Activated naive CD8-positive, alpha-beta T cell treated with anti-CD3 and anti-CD28 coated beads, Interleukin-2, amount 10 ng/mL, durations not matched to agents 7 days and 5 days (primary cell): ENCODE results near the gene PHACTR2. TPM values are rescaled to one million over a fixed set of nuclear protein-coding genes. Genes with fewer than 3 reads are reported as not detected.
"Not testable (repeated sequence)": the region's sequence is repeated elsewhere in the genome, so short reads cannot be mapped to it uniquely, and the experiment has no call there.

ENCODE experiments used
- ATAC-seq: fragments of 150-1000 bp; cut with Tn5 transposase; one replicate; pipeline ENCODE4 v1.10.0; 2021; ENCODE audit warnings: low read depth, moderate library complexity
- POLR2A ChIA-PET: fragments of 350-600 bp; sonication (Branson Sonifier 250); formaldehyde crosslinking; loops from one replicate; lab custom pipeline; 2021; ENCODE audit warnings: antibody characterized with exemption; lab: Charles Lee
- DNase-seq: peaks from one replicate; pipeline ENCODE4 v3.0.0; 2021
- H3K27ac Mint-ChIP-seq: one replicate; pipeline ENCODE4 v1.8.0; 2022; ENCODE audit warnings: mild to moderate bottlenecking, mixed read lengths
- H3K27me3 Mint-ChIP-seq: one replicate; pipeline ENCODE4 v1.8.0; 2022; ENCODE audit warnings: mild to moderate bottlenecking, moderate library complexity, mixed read lengths
- H3K36me3 Mint-ChIP-seq: one replicate; pipeline ENCODE4 v1.8.0; 2021; ENCODE audit warnings: mild to moderate bottlenecking, mixed read lengths
- H3K4me1 Mint-ChIP-seq: one replicate; pipeline ENCODE4 v1.8.0; 2021; ENCODE audit warnings: mixed read lengths
- H3K4me3 Mint-ChIP-seq: one replicate; pipeline ENCODE4 v1.8.0; 2022; ENCODE audit warnings: mild to moderate bottlenecking, moderate library complexity, mixed read lengths
- H3K9me3 Mint-ChIP-seq: one replicate; pipeline ENCODE4 v1.8.0; 2021; ENCODE audit warnings: mixed read lengths
- total RNA-seq, 2 experiments: library from RNA; stranded (reverse); gene quantifications; one replicate each; pipeline ENCODE4 v1.2.3, GENCODE V29; 2021

PHACTR2 gene
- total RNA-seq, 2 experiments from 2014 or later: 29.7 to 30.5 TPM

GRCh38 chr6:143843677-143843999, 165.9 kb downstream of the PHACTR2 start:
- H3K27me3 Mint-ChIP-seq: no peaks in the 10 kb centered on the region
- DNase-seq (no peak), ATAC-seq (no peak)
- peak overlapping the region; percentile 96 for H3K27ac Mint-ChIP-seq
- H3K4me3 Mint-ChIP-seq: peak overlapping the region; percentile 98
- POLR2A ChIA-PET: interaction anchor here (0.7 to 1.6 kb wide), 6 partner anchors 17 to 251 kb away, joined by 3 to 9 read pairs (median 4); partner anchors contain the start of gene SF3B5
- H3K9me3 Mint-ChIP-seq: no peaks in the 10 kb centered on the region
- H3K4me1 Mint-ChIP-seq: peaks cover 24% of the 10 kb centered on the region
- peaks cover 21% of the 10 kb centered on the region for H3K36me3 Mint-ChIP-seq

- POLR2A ChIA-PET: interaction anchor here (0.7 to 1.6 kb wide), 4 partner anchors 28 to 220 kb away, joined by 3 to 4 read pairs (median 4); no protein-coding TSS in a partner anchor
- Mint-ChIP-seq H3K36me3 (peaks cover 25% of the 10 kb centered on the region), H3K27ac (peak overlapping the region; percentile 96), H3K4me3 (peak overlapping the region; percentile 98), H3K27me3 (no peaks in the 10 kb centered on the region), H3K9me3 (no peaks in the 10 kb centered on the region), H3K4me1 (peaks cover 25% of the 10 kb centered on the region)
- ATAC-seq (no peak), DNase-seq (no peak)
These were observed 166.2 kb downstream of the PHACTR2 start for GRCh38 chr6:143844006-143844405.

- Mint-ChIP-seq H3K27me3 (no peaks in the 10 kb centered on the region), H3K4me1 (peaks cover 30% of the 10 kb centered on the region), H3K36me3 (peaks cover 35% of the 10 kb centered on the region), H3K9me3 (no peaks in the 10 kb centered on the region), H3K4me3 (no peak overlapping the region), H3K27ac (no peak overlapping the region)
- ATAC-seq (no peak), DNase-seq (no peak)
- POLR2A ChIA-PET: no interaction called here
These were observed 167.3 kb downstream of the PHACTR2 start for GRCh38 chr6:143845033-143845432.

- Mint-ChIP-seq H3K9me3 (peaks cover 13% of the 10 kb centered on the region), H3K36me3 (peaks cover 86% of the 10 kb centered on the region), H3K4me1 (peaks cover 11% of the 10 kb centered on the region)
- H3K4me3 Mint-ChIP-seq, ATAC-seq, POLR2A ChIA-PET, H3K27ac Mint-ChIP-seq, DNase-seq, H3K27me3 Mint-ChIP-seq: not testable (repeated sequence)
These were observed 173.9 kb downstream of the PHACTR2 start for GRCh38 chr6:143851706-143852105.

- ATAC-seq, H3K27ac Mint-ChIP-seq, POLR2A ChIA-PET, H3K4me3 Mint-ChIP-seq, H3K4me1 Mint-ChIP-seq, H3K27me3 Mint-ChIP-seq, DNase-seq: not testable (repeated sequence)
- peaks cover 14% of the 10 kb centered on the region for H3K9me3 Mint-ChIP-seq
- H3K36me3 Mint-ChIP-seq: peaks cover 81% of the 10 kb centered on the region
These were observed 177.3 kb downstream of the PHACTR2 start for GRCh38 chr6:143855057-143855456.

GRCh38 chr6:143856762-143857161, 179.0 kb downstream of the PHACTR2 start:
- ATAC-seq, H3K27ac Mint-ChIP-seq, H3K4me1 Mint-ChIP-seq, H3K27me3 Mint-ChIP-seq, H3K4me3 Mint-ChIP-seq, POLR2A ChIA-PET, DNase-seq: not testable (repeated sequence)
- Mint-ChIP-seq H3K9me3 (peaks cover 13% of the 10 kb centered on the region), H3K36me3 (peaks cover 71% of the 10 kb centered on the region)

- peaks cover 7% of the 10 kb centered on the region for H3K9me3 Mint-ChIP-seq
- no peak overlapping the region for H3K4me3 Mint-ChIP-seq
- no peak overlapping the region for H3K27ac Mint-ChIP-seq
- ATAC-seq (no peak), DNase-seq (no peak)
- no peaks in the 10 kb centered on the region for H3K27me3 Mint-ChIP-seq
- POLR2A ChIA-PET: interaction anchor here (1.3 kb wide), 1 partner anchor 15 kb away, joined by 3 read pairs; the partner anchor contains the start of gene LTV1
- peaks cover 62% of the 10 kb centered on the region for H3K36me3 Mint-ChIP-seq
- H3K4me1 Mint-ChIP-seq: no peaks in the 10 kb centered on the region
These were observed 179.9 kb downstream of the PHACTR2 start for GRCh38 chr6:143857651-143858050.

GRCh38 chr6:143859891-143860660, 182.3 kb downstream of the PHACTR2 start:
- Mint-ChIP-seq H3K4me1 (no peaks in the 10 kb centered on the region), H3K27me3 (no peaks in the 10 kb centered on the region), H3K27ac (no peak overlapping the region), H3K4me3 (no peak overlapping the region), H3K36me3 (peaks cover 51% of the 10 kb centered on the region), H3K9me3 (peaks cover 2% of the 10 kb centered on the region)
- POLR2A ChIA-PET: interaction anchor here (1.0 kb wide), 1 partner anchor 17 kb away, joined by 3 read pairs; the partner anchor contains the start of gene LTV1
- DNase-seq (no peak), ATAC-seq (no peak)

GRCh38 chr6:143863771-143864170, 186.0 kb downstream of the PHACTR2 start:
- no peak for ATAC-seq
- no peak for DNase-seq
- H3K36me3 Mint-ChIP-seq: peaks cover 28% of the 10 kb centered on the region
- H3K4me3 Mint-ChIP-seq: no peak overlapping the region
- H3K9me3 Mint-ChIP-seq: no peaks in the 10 kb centered on the region
- H3K27ac Mint-ChIP-seq: no peak overlapping the region
- no peaks in the 10 kb centered on the region for H3K27me3 Mint-ChIP-seq
- POLR2A ChIA-PET: no interaction called here
- H3K4me1 Mint-ChIP-seq: no peaks in the 10 kb centered on the region

GRCh38 chr6:143864234-143864633, 186.5 kb downstream of the PHACTR2 start, which contains the start of gene ZC2HC1B:
ZC2HC1B (plus strand) TSS chr6:143864474; CDS start chr6:143864540, 66 bp downstream.
- ATAC-seq (no peak), DNase-seq (no peak)
- POLR2A ChIA-PET: no interaction called here
- Mint-ChIP-seq H3K27me3 (no peaks in the 10 kb centered on the region), H3K4me1 (no peaks in the 10 kb centered on the region), H3K27ac (no peak within 1 kb of the TSS), H3K4me3 (no peak within 1 kb of the TSS), H3K36me3 (peaks cover 25% of the 10 kb centered on the region), H3K9me3 (no peaks in the 10 kb centered on the region)

- Mint-ChIP-seq H3K4me1 (no peaks in the 10 kb centered on the region), H3K36me3 (peaks cover 20% of the 10 kb centered on the region), H3K27ac (no peak overlapping the region), H3K4me3 (no peak overlapping the region), H3K27me3 (no peaks in the 10 kb centered on the region), H3K9me3 (no peaks in the 10 kb centered on the region)
- DNase-seq (no peak), ATAC-seq (no peak)
- POLR2A ChIA-PET: no interaction called here
These were observed 189.5 kb downstream of the PHACTR2 start for GRCh38 chr6:143867236-143867635.

- H3K27me3 Mint-ChIP-seq, H3K27ac Mint-ChIP-seq, H3K4me3 Mint-ChIP-seq, H3K9me3 Mint-ChIP-seq, POLR2A ChIA-PET, ATAC-seq, DNase-seq: not testable (repeated sequence)
- Mint-ChIP-seq H3K36me3 (peaks cover 22% of the 10 kb centered on the region), H3K4me1 (peaks cover 11% of the 10 kb centered on the region)
These were observed 191.0 kb downstream of the PHACTR2 start for GRCh38 chr6:143868808-143869207.

GRCh38 chr6:143871202-143871730, 193.5 kb downstream of the PHACTR2 start:
- not testable (repeated sequence) for H3K9me3 Mint-ChIP-seq, H3K27me3 Mint-ChIP-seq, H3K4me3 Mint-ChIP-seq, H3K27ac Mint-ChIP-seq, DNase-seq, ATAC-seq
- POLR2A ChIA-PET: interaction anchor here (1.5 kb wide), 1 partner anchor 28 kb away, joined by 4 read pairs; the partner anchor contains the start of gene LTV1
- peaks cover 12% of the 10 kb centered on the region for H3K36me3 Mint-ChIP-seq
- H3K4me1 Mint-ChIP-seq: peaks cover 11% of the 10 kb centered on the region
